CD4-positive, alpha-beta T cell treated with Interleukin-17A for 4 hours (primary cell): ENCODE data around the gene LBX2.

Experiments used
- DNase-seq: peaks from one replicate; pipeline ENCODE4 v3.0.0-alpha.2; 2020; ENCODE audit warnings: mixed read lengths

LBX2 gene

GRCh38 chr2:74525717-74526648, 26.6 kb upstream of the LBX2 start, which contains the start of gene DQX1:
Gene DQX1 (minus strand): TSS chr2:74526231. CDS start chr2:74525729, 502 bp downstream.
- peak; percentile 30 for DNase-seq

DNA sequence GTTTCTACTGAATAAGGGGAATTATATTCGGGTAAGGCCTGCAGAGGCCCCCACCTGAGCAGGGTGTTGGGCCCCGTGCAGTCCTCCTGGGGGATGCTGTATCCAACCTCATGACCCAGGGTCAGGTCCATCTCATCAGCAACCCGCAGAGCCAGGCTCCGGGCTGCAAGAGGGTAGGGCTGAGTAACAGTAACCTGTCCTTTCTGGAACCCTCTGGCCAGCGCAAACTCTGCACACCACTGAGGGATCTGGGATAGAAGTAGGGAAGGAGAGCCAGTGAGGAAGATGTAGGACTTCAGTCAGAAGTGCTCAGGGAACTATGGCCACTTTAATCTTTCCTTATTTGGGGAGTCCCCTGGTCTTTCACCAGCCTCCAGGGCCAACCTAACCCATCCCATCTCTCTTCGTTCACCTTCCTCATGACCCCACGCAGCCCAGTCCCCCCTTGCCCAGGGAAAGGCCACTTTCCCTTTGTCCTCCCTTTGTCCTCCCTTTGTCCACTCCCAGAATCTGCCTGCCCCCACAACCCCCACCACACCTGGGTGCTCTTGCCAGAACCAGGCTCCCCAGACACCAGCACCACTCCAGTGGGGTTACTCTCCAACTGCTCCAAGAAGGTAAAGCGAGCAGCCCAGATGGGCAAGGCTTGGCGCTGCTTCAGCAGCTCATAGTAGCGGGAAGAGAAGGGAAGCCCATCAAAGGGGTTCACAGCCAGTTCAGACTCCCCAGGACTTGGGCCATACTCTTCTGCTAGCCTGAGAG, 25.7 kb upstream of the LBX2 start:
- no peak for DNase-seq

GRCh38 chr2:74524005-74524404, 24.6 kb upstream of the LBX2 start:
- no peak for DNase-seq

GRCh38 chr2:74522516-74522915, 23.1 kb upstream of the LBX2 start:
- DNase-seq: no peak

GRCh38 chr2:74516650-74517049, 17.2 kb upstream of the LBX2 start:
- no peak for DNase-seq

DNA sequence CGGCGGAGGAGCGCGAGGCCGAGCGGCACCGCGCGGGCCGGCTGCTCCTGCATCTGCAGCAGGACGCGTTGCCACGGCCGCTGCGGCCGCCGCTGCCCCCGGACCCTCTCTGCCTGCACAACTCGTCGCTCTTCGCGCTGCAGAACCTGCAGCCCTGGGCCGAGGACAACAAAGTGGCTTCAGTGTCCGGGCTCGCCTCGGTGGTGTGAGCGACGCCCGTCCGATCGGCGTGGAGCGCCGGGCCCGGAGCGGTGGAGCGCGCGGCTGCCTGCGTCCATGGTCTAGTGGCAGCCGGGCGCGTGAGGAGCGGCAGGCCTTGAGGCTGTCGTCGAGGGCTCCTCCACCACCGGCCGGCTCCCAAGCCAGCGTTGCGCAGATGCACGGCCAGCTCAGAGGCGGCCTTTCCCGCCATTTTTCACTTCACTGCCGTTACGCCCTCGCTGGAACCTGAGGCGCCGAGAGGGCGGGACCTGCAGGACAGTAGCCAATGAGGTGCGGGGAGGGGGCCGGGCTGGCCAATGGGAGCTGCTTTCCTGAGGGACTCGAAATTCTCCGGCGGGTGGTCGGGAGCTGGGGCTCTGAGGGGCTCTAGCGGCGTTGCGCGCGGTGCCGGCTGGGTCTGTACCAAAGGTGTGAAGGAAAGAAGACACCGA, 16.7 kb upstream of the LBX2 start:
- peak; percentile 83 for DNase-seq

GRCh38 chr2:74515271-74515980, 16.0 kb upstream of the LBX2 start:
- DNase-seq: peak; percentile 27

DNA sequence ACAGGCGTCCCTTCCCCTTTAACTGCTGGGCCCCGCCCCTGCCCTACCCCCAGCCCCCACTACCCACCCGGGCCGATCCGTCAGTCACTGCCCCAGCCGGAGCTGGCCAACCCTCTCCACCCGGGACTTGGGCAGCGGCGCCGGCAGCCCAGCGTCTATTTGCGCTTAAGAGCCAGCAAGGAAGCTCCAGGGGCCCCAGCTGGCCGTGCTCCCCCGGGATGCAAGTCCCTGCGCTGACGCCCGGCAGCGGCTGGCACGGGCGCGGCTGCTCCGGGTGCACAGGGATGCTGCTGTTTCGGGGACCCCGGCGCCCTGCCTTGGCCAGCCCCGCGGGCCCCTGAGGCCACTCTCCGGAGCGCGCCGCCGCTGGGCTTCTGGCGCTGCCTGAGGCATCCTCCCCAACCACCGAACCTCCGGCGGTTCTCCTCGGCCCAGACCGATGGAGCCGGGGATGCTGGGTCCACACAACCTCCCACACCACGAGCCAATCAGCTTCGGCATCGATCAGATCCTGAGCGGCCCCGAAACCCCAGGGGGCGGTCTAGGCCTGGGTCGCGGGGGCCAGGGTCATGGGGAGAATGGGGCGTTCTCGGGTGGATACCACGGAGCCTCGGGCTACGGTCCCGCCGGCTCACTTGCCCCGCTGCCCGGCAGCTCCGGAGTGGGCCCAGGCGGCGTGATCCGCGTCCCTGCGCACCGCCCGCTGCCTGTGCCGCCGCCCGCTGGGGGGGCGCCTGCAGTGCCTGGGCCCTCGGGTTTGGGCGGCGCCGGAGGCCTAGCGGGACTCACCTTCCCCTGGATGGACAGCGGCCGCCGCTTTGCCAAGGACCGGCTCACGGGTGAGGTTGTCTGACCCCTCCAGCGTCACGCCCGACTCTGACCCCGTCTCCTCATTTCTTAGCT, 15.2 kb upstream of the LBX2 start, which contains the start of gene TLX2:
Gene TLX2 (plus strand): TSS at position 83 of the 903 bp plus-strand sequence. CDS start 357 bp downstream, at position 440.
- DNase-seq: no peak

DNA sequence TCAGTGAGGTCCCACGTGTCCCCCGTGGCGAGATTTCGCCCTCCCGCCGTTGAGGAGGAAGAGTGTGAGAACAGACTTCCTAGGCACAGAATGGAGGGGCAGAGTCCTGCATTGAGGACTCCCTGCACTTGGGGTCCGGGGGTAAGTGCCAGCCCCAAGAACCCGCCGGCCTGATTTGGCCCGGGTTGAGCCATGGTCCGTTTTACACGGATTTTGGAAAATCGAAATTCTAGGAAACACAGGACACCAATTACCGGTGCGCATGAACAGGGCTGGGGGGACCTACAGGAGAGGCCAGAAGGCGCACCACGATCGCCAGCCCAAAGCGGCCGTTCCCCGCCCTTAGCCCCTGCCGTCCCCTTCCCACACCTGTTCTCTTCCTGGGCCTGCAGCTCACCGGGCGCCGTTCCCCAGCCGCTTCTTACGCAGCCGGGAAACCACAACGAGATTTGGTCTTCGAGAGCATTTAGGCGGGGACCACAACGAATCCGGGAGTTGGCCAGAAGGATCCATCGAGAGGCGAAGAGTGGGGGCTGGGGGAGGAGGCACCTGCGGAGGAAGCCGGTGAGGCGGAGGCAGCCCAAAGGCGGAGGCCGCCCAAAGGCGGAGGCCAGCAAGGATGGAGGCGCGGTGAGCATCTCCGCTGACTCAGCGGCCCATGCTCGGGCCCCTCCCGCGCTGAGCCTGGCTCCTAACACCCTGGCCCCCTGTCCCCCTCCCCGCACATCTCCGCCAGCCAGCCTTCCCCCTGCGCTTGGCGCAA, 14.4 kb upstream of the LBX2 start:
- peak; percentile 45 for DNase-seq

GRCh38 chr2:74512744-74513604, 13.6 kb upstream of the LBX2 start:
- no peak for DNase-seq

DNA sequence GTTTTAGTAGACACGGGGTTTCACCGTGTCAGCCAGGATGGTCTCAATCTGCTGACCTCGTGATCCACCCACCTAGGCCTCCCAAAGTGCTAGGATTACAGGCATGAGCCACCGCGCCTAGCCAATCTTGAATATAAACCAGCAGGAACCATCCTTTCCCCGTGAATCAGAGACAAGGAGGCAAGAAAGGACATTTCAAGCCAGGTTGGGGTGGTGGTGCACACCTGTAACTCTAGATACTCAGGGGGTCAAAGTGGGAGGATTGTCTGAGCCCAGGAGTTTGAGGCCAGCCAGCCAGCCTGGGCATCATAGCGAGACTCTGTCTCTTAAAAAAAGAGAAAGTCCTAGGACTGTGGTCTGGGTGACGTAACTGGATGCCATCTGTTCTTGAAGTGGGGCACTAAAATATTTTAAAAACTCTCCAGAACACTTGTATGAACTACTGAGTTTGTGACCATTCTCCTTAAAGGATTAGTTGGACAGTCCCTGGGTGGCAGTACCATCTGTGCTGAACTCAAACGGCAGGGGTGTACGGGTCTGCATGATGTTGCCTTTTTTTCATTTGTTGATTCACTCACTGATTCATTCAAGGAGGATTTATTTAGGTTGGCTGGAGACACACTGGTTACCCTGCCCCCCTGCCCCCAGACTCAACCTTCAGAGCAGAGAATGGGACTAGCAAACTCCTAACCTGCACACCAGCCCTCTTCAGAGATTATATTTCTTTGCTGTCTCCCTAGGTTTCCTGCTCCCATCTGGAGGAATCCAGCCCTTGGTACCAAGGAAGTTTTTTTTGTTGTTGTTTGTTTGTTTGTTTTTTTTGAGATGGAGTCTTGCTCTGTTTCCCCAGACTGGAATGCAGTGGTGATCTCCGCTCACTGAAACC, 11.9 kb upstream of the LBX2 start:
- DNase-seq: no peak

DNA sequence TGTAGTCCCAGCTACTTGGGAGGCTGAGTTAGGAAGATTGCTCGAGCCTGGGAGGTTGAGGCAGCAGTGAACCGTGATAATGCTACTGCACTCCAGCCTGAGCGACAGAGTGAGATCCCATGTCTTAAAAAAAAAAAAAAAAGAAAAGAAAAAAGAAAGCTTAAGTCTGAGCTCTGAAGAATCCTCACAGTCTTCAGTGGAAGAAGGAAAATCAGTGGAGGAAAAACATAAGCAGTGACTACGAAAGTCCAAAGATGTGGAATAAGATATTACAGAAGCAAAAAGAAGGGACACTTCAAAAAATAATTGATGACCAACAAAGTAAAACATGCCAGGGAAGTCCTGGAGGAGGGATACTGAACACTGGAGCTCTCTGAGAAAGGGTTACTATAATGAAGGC, 10.9 kb upstream of the LBX2 start:
- no peak for DNase-seq

DNA sequence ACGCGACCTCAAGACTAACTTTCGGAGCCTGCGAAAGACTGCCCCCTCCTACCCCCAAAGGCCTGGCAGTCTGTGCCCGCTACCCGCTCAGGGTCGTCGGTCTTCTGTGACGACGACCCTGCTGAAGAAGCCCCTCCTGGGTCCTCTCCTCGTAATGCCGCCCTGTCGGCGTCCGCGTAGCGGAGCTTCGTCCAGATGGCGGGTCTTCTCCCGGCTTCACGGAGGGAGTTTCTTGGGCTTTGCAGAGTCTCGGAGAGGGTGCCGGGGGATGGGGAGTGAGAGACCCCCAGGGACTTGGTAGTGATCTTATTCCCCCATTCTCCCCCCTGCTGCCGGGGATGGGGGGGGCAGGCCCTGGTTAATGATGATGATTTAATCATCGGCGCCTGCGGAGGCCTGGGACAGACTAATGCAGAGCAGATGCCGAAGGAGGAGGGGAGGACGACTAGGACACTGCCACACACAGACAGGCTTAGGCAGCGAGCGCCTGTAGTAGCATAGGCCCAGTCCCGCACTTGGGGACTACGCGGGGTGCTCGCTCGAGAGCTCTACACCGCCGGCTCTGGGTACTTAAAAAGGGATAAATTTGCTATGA, 8.6 kb upstream of the LBX2 start:
- peak; percentile 32 for DNase-seq

- peak; percentile 100 for DNase-seq
Measured at GRCh38 chr2:74507145-74507925, 7.9 kb upstream of the LBX2 start, which contains the start of gene PCGF1. Gene PCGF1 (minus strand): TSS chr2:74507695. CDS start chr2:74507668, 27 bp downstream.

- no peak for DNase-seq
Measured at GRCh38 chr2:74505448-74506246, 6.2 kb upstream of the LBX2 start.

GRCh38 chr2:74504591-74504990, 5.2 kb upstream of the LBX2 start:
- DNase-seq: no peak
